Stimulated activated CD4-positive, alpha-beta T cell treated with anti-CD3 and anti-CD28 coated beads, TNF-alpha, amount 100 ng/mL, for 24 hours (primary cell): ENCODE results near the gene PREX1.

Source experiments
- DNase-seq, 3 experiments: peaks; one replicate each; pipeline ENCODE4 v3.0.0-alpha.2; 2020; ENCODE audit warnings: low read depth in 3 of 3

PREX1 gene

DNA sequence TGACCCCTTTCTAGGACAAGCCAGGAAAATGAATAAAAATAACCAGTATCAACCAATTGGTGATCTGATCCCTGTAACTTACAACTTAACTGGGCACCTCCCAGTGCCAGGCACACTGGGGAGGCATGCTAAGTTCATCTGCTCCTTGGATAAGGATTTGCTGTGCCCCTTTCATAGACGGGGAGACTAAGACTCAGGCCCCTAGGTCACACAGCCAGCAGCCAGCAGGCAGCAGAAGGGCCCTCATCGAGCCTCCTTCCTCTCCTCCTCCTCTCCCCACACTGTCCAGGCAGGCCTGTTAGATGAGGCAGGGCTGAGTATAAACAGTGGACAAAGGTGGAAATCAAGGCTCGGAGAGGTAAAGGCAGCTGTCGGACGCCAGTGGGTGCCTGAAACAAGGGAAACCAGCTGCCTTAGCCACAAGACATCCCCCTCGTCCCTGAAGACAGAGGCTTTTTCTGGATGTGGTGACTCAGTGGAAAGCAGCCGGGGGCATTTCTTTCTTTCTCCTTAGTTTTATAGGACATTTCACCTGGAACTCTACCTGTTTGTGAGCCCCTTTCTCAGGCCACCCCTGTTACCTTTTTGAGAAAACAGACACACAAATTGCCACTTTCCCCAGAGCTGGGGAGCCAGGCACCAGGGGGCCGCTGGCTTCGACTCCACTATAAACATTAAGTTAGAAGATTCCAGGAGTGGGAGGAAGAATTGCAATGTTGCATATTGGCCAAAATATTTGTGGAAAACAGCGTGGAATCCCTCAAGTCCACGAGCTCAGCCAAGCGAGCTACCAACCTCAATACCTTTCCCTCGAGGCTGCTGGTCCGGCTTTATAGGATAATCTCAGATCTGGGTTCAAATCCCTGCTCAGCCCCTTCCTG lies 166.0 kb downstream of the PREX1 start:
- DNase-seq, result no peak

DNA sequence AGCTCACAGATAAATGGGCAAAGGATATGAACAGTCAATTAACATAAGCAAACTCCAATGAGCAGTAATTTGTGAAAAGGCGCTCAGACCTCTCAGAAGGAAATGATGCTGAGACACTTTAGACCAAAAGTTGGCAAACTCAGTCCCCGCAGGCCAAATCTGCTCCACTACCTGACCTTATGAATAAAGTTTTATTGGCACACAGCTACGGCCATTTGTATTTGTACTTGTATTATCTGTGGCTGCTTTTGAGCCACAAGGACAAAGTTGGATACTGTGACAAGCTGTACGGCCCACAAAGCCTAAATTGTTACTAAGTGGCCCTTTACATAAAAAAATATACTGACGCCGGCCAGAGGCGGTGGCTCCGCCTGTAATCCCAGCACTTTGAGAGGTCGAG lies 167.0 kb downstream of the PREX1 start:
- DNase-seq, result no peak

DNA sequence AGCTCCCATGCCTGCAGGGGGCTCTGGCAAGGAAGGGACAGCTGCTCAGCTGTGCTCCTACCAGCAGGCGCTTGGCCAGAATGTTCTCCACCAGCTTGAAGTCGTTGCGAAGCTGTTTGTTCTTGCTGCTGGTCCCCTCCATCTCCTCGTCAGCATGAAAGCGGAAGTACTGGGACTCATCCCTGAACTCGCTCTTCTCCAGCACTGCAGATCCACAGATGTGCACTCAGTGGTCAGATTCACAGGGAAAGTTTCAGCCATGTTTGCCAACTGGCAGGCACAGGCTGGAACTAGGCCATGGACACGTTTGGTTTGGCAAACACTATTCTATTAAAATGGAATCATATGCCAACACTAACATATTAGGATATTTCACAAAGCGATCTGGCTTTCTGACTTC lies 167.9 kb downstream of the PREX1 start:
- no peak for DNase-seq

DNA sequence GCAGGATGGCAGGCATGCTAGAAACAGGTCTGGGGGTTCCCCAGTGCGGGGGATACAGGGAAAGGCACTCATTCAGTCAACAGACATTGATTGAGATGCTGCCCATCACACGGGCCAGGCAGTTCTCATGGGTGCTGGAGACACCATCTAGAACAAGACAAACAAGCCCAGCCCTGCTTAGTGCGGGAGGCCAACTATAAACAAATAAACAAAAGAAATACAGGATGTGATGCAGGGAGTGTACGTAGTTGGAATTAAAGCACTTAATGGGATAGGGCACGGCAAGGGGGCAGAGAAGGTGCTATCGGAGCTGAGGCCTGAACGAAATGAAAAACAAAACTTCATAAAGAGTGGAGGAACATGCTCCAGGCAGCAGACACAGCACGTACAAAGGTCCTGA lies 169.3 kb downstream of the PREX1 start:
- DNase-seq, result no peak

DNA sequence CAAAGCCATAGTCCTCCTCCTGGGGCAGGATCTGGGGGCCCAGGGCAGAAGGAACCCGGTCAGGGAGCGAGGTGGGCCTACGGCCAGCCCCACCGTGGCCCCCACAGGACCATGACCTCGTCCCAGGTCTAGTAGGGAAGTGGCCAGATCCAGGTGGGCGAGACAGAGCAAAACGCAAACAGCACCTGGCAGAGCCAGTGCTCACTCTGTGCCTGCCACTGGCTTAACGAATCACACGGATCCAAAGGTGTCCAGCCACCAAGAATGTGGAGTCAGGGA lies 169.7 kb downstream of the PREX1 start:
- no peak for DNase-seq

DNA sequence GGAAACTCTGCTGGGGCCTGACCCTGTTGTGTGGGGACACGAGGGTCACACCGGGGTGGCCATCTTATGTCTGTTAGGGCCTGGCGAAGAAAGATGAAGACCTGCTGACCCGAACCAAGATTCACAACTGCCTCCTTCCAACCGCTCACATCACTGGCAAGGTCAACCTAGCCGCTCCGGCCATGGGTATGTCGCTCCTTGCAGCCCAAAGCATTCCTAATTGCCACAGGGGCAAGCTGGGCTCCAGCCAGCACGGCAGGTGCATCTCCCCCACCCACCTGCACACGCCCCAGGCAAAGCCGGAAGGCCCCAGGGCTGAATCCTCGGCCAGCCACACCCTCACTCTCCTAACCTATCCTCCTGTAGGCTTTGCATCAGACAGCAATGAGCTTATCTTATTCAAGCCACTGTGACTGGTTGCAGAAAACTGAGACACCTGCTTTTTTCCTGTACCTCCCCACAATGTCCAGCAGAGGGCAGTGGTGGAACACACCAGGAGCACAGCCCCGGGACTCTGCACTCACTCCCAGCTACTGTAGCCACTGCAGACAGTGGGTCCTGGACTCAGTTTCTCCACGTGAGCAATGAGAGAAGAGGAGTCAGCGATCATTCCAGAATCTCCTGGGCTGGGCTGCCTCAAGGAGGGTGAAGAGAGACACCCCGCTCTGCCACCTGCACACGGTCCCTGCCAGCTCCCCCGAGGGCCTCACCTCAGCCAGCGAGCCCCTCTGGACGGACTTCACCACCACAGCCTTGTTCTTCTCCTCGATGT lies 170.2 kb downstream of the PREX1 start:
- peak; percentile 49 to 51 (median 49) for DNase-seq

DNA sequence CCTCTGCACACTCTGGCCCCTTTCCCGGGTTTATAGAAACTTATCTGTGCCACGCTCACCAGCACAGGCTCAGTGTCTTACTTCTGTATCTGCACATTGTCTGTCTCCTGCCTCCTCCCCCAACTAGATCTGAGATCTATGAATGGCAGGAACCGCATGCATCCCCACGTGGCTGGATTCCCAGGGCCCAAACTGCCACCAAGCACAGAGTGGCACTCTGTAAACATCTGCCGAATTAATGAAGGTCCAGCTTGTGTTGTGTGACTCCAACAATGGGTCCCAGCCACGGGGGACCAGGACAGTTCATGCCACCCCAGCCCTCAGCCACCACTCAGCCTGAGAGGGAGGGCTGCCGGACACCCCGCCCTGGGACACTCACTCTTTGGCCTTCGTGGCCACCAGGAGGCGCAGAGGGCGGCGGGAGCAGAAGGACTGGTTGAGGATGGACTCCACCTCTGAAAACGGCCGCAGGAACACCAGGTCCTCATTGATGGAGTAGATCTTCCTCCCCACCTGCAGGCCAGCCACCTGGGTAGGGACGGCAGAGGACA lies 171.1 kb downstream of the PREX1 start:
- no peak for DNase-seq

DNA sequence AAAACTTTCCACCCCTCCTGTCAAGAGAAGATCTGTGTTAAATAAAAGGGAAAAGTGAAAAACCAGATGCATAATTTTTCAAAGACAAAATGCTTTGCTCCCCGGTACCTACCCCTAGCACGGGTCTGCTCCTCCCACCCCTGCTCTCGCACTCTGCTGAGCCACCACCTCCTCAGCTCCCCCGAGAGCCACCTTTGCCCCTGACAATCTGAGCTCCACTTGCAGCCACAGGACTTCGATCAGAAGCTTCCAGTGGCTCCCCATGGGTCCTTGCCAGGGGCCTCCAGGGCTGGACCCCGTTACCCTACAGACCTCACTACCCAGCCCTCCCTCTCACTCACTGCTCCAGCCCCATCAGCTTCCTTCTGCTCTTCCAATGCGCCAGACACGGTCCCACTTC lies 171.7 kb downstream of the PREX1 start:
- DNase-seq, result no peak

DNA sequence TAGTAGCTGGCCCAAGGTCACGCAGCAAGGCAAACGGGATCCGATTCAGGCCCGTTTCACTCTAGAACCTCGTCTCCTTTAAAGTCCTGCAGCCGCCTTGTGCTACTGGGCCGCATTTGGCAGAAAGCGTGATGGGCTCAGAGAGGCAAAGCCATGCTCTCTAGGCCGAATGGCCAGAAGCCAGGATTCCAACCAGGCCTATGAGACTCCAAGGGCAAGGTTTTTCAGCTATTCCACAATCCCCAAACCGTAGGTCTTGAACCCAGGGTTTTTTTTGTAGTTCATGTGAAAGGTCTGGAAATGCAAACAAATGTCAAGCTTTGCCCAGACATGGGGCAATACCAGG lies 174.1 kb downstream of the PREX1 start:
- DNase-seq, result no peak

DNA sequence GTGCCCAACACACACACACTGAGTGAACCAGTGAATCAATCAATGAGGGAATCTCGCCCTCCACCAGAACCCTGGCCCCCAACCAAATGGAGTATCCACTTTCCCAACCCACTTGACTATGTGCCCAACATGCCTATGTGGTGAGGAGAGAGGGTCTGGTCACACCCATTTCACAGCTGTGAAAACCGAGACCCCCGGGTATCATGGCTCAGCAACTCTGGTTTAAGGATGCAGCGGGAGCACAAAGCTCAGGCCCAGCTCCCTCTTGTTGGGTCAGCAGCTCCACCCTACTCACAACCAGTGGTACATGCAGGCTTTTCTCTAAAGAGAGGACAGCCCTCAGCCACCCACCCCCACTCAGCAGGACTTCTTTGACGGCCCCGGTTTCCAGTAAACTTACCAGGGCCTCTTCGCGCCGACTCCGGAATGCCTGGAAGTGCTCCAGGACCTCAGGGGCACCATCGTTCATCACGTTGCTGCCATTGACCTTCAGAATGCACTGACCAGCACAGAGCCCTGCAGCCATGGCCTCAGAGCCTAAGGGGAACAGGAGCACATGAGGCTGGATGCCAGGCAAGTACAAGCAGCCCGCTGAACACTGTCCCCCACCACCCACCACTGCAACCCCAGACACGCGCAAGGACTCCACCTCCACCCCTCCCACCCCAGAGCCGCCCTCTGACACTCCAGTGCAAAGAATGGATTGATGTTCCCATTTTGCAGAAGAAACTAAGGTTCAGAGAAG lies 174.7 kb downstream of the PREX1 start:
- DNase-seq, result no peak

DNA sequence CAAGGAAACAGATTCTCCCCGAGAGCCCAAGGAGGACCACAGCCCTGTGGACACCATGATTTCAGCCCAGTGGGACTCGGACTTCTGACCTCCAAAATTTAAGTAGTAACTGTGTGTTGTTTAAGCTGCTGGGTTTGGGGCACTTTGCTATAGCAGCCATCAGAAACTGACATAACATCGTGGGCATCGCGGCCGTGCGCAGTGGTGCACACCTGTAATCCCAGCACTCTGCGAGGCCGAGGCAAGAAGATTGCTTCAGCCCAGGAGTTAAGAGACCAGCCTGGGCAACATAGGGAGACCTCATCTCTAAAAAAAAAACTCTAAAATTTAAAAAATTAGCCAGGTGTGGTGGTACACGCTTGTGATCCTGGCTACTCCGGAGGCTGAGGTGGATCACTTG lies 175.8 kb downstream of the PREX1 start:
- no peak for DNase-seq

DNA sequence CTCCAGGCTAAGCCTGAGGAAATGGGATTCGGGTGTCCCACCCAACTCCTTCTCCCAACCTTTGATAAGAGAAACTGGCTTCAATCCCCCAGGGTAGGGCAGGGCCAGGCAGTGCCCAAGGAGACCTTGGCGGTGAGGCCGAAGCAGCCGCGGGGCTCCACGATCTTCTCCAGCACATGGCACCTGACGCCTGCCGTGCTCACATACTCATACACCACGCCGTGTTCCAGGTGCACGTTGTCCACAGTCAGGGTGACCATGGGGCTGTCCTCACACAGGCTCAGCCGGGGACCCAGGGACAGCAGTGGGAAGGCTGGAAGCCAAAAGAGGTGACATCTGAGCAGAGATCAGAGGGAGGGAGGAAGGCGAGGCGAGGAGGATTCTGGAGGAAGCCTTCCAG lies 176.5 kb downstream of the PREX1 start:
- DNase-seq, result no peak

DNA sequence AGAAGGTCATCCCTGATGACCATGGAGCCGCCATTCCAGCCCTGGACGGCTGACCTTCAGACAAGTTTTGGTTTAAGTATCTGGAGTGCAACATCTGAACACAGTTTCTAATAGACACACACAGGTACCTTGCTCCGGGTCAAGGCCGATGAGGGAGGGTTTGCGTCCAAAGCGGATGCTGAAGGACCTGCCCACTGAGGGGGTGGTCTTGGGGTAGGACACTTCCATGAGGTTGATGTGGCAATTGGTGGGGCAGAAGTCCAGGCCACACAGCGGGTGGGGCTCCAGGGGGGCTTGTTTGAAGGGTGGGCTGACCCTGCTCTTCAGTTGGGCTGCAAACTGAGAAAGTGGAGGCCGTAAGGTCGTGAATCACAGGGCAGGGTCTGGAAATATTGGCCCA lies 177.9 kb downstream of the PREX1 start:
- no peak for DNase-seq

DNA sequence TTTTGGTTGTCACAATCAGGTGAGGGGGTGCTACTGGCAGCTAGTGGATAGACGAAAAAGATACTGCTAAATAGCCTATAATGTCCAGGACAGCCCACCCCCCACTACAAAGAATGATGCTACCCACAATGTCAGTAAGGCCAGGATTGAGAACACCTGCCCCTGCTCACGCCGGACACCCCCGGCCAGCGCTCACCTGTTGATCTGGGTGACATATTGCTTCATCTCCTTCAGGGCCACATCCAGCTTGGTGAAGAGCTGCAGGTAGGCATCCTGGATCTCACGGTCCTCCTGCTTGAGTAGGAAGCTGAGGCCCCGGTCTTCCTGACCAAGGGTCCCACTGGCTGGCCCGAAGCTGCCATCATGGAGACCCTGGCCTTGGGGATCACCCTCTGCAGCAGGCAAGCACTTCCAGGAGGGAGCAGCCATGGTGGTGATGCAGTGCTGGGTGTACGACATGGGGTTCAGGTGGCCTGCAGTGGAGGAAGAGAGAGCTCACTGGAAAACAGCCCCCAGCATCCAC lies 178.6 kb downstream of the PREX1 start:
- DNase-seq, result no peak

DNA sequence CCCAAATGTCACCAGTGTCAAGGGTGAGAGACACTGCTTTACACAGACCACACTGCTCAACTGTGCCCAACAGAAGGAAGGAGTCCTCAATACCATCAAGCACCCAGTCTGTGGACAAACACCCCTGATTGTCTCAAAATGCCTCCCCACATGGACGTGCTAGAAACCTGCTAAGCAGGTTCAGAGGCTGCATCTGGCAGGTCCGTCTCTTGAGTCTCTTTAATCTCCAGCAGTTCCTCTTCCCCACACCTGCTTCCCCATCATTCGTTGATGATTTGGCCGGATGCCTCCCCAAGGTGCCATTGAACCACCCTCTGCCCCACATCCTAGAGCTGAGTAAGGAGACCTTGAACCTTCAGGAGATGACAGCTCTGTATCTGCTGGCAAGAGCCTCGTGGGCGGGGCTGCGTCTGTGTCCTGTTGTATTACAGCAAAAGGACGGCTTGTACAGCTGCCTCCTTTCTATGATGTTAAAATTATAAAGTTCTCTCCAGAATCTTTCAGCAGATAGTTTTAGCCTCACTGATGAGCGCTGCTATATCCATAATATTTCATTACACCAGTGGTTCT lies 179.2 kb downstream of the PREX1 start:
- no peak for DNase-seq

DNA sequence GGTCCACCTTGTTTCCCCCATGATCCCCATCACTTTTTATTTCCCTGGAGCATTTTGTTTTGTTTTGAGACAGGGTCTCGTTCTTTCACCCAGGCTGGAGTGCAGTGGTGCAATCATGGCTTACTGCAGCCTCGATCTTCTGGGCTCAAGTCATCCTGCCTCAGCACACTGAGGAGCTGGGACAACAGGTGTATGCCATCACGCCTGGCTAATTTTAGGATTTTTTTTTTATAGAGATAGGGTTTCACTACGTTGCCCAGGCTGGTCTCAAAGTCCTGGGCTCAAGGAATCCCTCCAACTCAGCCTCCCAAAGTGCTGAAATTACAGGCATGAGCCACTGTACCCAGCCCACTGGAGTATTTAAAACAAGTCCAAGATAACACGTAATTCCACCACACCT lies 179.9 kb downstream of the PREX1 start:
- DNase-seq, result no peak

DNA sequence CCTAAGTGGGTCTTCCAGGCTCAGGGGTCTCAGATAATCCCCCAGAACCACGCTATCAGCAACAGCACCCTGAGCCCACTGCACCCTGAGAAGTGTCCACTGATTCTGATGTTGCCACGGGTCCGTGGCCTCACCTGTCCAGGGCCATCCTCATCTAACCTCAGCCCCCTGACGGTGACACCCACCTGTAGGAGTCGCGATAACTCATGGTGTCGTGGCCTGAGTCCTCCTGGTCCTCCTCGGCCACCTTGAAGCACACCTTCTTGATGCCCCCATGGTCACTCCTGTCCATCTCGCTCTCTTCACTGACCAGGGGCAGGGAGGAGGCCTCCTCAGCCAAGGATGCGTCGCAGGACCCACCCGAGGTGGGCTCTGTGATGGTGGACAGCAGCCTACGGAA lies 182.1 kb downstream of the PREX1 start:
- DNase-seq, result no peak

DNA sequence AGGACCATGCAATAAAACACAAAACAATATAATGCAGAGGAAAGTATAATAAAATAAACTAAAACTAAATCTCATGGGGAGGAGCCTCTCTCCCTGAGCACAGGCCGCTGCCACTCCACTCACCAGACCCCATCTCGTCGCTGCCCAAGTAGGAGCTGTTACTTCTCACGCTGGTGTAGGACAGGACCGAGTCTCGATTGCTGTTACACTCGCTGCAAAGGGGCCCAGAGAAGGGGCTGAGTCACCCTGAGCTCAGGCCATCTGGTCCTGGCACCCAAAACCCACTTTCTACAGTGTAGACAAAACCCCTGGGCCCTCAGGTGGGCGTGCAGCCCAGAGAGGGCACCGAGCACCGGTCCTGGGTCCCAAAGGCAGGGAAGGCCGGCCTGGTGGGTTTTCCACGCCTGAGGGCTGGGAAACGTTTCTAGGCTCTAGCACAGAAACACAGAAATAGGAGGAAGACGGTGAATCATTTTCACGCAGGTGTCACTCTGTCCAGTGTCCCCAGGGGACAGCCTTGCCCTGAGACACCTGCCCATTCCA lies 183.4 kb downstream of the PREX1 start:
- DNase-seq, result no peak

DNA sequence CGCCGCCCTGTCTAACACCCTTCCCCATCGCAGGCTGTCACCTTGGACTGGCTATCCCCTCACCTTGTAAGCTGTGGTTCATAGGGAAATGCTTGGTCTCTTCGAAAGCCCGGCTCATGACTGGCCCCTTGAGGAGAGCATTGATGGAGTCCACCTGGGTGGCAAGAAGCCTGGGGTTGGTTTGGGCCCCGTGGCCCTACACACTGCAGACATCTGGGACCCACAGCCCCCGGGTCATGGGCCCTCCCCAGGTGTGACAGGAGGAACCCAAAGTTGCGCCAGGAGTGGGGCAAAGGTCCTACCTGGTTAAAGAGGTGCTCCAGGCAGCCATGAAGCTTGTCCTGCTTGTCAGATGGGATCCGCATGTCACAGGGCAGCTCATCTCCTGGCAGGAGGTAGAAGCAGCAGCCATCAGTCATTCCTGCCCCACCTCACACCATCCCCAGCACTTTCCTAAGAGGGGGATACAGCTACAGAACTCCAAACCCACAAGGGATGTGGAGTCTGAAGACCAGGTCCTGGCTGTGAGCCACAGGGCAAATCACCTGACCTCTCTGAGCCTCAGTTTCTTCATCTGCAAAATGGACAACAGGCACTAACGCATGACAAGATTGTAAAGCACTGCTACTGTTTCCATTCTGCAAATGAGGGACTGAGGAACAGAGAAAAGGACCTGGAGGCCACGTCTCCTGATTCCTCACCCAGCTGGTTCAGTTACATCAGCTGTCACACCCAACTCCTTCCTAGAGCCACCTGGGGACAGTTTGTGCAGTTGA lies 185.5 kb downstream of the PREX1 start:
- no peak for DNase-seq

DNA sequence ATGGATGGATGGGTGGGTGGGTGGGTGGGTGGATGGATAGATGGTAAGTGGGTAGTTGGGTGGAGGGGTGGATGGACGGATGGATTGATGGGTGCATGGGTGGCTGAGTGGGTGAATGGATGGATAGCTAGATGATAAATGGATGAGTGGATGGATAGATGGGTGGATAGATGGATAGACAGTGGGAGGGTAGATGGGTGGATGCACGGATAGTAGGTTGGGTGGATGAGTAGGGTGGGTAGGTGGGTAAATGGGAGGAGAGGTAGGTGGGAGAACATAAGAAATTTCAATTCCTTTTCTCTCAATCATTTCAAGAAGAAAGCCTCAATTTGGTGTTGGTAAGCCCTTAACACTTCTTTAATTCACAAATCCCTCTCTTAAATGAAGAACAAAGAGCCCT lies 186.9 kb downstream of the PREX1 start:
- no peak for DNase-seq

DNA sequence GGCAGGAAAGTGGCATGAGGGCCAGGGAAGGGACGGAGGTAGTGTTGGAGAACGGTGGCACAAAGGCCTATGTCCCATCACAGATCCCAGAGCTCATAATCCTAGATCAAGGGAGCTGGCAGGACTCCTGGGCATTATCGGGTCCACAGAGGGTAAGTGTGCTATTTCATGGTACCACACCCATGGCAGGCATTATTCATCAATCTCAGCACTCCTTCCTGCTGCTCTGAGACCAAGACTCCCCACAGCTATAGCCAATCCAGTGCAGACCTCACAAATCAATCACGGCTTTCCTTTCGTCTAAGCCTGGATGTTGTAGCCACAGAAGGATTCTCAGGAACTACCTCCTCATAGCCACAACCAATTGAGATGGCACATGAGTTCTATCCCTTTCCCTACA lies 187.9 kb downstream of the PREX1 start:
- DNase-seq, result no peak
